ENCODE data around the gene ATXN1.

The ATXN1 gene

DNA sequence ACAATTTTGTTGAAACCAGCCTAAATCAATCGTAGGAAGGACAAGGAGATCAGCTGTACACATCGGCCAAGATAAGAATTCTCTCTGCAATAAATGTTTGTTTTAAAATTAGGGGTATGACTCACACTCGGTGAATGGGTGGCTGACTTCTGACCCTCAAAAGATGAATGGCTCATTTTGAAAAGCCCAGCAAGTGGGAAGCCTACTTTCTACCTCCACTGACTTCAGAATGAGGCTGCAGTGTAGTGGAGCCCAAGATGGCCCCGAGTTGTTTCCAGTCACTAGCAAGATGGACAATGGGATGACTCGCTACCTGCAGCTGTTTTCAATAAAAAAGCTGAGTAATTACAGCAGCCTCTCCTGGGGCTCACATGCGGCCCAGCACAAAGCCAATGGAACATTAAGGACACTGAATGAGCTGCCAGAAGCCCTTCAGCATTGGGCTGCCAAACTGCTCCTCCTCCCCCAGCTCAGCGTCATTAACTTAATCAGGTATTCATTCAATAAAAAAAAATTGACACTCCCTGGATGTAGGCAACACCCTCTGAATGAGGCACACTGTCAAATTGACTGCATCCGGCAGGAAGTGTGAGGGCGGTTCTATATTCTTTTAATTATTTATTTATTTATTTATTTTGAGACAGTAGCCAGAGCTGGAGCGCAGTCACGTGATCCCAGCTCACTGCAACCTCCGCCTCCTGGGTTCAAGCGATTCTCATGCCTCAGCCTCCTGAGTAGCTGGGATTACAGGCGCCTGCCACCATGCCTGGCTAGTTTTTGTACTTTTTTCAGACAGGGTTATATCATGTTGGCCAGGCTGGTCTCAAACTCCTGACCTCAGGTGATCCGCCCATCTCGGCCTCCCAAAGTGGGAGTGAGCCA, 415.6 kb downstream of the ATXN1 start:
- peak; percentile 46 for DNase-seq

GRCh38 chr6:16344756-16345155, 416.5 kb downstream of the ATXN1 start:
- DNase-seq: no peak

DNA sequence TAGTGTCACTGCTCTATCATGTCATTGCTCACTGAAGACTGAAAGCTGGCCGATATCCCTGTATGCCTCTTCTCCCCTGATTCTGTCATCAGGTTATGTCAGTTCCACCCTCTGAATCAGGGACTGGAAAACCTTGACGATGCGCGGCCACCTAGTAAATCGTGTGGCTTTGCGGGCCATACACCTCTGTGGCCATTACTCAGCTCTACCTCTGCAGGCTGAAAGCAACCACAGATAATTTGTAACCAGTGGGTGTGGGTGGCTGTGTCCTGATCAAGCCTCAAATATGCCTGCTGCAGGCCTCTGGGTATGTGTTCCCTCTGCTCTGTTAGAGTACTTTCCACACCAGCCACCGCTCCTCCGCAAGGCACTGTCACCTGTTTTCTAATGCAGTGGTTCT, 417.7 kb downstream of the ATXN1 start:
- DNase-seq: no peak

DNA sequence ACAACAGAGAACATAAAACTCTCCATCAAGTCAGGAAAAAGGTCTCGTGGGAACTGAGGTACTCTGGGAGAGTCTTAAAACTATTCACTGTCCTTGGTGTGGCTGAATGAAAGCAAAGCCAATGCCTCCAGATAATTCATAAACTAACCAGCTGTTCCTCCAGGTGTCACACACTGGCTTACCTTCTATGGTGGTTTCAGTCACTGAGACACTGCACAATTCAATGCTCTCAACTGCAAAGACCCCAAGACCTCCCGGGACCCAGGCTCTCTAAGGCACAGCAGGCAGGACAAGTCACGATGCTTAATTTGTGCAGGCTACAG, 422.0 kb downstream of the ATXN1 start:
- no peak for DNase-seq

DNA sequence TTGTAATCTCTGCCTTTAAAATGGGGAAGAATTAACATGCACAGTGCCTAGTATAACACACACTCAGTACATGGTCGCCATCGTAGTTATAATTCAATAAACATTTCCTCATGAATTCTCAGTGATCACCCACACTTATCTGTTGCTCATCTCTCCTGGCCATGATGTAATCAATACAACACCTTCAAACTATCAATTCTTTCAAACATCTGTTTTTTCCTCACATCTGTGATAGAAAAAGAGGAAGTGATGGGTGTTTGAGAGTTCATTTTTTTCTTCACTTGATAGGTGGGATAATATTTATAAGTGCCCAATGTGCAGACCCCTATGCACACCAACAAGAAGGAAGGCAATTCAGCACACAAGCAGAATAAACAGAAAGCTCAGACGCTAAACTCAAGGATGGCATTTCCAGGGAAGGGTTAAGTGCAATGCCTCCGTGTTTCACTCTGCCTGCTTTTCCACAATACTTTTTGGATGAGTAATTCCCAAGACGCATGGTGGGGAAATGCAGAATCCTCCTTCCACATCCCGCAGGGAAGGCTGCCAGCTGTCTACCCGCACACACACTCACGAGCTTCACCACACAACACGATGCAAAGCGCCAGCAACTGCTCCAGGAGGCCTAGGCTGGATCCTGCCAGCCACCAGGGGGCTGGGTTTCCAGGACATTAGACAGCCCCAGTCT, 422.5 kb downstream of the ATXN1 start:
- peak; percentile 86 for DNase-seq

GRCh38 chr6:16337295-16337975, 423.8 kb downstream of the ATXN1 start:
- peak; percentile 49 for DNase-seq

- no peak for DNase-seq
Measured at GRCh38 chr6:16336911-16337294, 424.4 kb downstream of the ATXN1 start.

DNA sequence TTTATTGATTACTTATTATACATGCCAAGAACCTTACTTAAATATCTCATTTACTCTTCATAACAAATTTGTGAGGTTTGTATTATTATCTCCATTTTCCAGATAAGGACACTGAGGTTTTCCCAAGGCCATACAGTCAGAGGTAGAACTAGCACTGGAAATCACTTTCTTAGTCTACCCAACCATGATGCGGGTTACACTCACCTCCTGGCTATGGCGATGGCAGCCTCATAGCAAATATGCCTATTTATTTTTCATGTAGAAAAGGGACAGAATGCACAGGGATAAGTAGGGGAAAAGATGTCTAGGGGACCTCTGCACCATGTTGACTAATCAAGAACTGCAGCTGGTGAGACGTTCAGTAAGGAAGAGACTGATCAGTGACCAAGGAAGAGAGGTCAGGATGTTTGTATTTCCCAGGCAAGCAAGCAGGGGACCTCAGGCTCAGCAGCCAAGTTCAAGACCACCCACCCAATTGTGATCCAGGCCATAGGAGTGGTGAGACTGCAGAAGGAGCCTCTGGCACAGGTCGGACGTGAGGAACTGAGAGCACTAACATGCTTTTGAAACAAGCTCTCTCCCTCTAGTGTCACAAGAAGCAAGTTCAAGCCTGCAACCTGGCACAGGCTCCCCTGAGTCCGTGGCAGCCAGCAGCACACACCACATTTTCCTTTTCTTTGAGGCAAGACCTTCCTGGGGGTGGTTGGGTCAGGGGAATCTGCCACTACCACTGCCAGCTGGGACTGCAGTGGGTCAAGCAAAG, 425.0 kb downstream of the ATXN1 start:
- no peak for DNase-seq

DNA sequence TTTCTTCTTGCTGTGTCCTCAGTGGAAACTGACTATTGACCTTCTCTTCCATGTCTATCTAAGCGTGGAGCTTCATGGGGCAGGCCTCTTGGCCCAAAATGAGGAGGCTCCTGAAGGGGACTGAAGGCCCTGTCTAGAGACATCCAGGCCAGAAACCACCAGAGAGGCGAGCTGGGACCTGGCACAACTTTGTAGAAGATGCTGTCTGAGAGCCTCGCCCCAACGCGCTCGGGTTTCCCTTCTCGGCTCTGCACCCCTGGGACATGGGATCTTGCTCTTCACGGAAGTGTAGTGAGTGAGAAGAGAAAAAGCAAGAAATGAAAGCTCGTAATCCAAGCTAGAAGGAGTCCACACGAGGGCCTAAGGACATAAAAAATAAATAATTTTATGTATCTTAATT, 426.1 kb downstream of the ATXN1 start:
- DNase-seq: no peak

- DNase-seq: peak; percentile 33
Measured at GRCh38 chr6:16334671-16335070, 426.6 kb downstream of the ATXN1 start.

GRCh38 chr6:16333580-16333979, 427.7 kb downstream of the ATXN1 start:
- DNase-seq: no peak

- DNase-seq: peak; percentile 24
Measured at GRCh38 chr6:16332175-16332542, 429.1 kb downstream of the ATXN1 start.

DNA sequence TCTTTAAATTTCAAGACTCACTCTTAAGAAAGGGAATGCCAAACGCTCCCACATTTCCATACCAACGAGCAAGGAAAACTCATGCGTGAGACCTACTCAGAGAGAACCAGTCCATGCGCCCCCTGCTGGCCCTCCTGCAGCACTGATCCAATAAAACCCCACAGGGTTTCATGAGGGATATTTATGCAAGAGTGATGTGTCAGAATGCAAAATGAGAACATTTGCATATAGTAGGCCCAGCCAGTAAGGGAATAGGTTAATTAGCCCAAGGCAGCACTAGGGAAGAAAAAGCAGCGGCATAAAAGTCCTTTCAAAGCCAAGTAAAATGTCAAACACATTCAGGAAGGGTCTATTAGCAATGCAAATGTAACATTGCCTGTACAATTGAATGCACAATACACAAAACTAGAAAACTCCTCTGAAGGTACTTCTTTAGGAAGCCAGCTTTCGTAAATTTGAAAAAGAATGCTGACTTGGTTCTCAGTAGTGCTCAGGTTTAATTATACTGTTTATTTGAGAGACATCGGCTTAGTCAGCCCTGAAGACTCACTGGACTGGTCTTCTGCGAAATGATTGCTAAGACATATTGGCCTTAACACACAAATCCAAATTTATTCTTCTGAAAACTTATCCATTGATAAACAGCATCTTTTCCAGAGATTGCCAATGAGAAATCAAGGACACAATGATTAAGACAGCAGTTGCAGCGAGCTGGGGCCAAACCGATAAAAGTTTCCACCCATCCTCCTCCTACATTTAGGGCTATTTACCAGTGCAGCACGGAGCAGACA, 429.7 kb downstream of the ATXN1 start:
- peak; percentile 3 for DNase-seq

GRCh38 chr6:16329233-16329632, 432.0 kb downstream of the ATXN1 start:
- DNase-seq: no peak

DNA sequence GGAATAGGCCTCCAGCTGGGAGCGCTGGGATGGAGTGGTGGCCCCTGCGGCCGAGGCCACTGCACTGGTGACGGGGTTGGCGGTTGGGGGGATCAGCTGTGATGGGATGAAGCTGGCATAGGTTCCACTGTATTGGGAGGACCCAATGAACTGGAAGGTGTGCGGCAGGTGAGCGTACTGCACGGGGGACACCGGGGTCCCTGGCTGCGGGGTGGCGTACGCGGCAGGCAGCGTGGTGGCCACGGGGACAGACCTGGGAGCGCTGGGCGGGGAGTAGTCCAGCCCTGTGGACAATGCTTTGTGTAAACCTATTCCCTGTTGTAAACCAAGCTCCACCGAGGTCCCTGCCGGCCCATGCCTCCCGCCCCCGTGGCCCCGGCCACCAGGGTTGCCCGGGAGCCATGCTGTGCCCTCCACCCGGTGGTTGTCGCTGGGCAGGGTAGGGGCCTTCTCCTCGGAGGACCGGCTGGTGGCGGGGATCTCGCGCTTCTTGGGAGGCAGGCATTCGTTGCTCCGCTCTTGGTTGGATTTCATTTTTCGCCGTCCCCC, 433.4 kb downstream of the ATXN1 start:
- DNase-seq: no peak

DNA sequence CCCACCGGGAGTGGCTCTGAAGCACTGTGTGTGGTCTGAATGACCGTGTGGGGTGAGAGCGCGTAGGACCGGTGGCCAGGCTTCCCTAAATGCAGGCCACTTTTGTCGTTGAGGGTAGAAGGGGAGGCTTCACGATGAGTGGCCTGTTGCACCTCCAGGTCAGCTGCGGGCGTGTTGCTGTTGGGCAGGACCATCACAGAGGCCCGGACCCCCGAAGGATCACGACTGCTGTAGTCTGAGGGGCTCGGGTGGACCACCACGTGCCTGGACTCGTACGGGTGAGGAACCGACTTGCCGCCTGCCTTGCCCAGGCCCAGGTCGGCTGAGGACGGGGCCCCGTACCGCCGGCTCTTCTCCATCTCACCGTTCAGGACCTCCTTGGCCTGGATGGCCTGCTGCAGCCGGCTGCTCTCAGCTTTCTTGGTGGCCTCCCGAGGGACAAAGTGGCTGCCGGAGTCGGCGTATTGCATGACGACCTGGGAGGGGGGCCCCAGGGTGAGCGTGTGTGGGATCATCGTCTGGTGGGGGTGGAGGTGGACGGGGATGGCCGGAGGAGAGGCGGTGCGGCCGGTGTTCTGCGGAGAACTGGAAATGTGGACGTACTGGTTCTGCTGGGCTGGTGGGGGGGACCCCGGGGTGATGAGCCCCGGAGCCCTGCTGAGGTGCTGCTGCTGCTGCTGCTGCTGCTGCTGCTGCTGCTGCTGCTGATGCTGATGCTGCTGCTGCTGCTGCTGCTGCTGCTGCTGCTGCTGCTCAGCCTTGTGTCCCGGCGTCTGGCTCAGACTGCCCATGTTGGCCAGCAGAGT, 434.1 kb downstream of the ATXN1 start:
- no peak for DNase-seq

DNA sequence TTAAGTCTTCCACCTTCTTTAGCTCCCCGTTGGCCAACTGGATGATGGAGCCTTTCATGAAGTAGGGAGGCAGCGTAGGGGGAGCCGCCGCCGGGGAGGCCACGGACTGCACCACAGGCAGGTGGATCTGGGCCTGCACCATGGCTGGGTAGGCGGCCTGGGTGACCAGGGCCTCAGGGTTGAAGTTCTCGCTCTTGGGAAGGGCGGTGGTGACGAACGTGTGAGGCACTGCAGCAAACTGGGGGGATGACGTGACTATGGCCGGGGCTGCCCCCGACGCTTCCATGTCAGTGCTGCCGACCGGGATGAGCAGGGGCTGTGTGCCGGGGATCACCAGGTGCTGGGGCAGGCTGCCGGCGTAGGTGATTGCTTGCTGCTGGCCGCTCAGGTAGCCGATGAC, 434.7 kb downstream of the ATXN1 start:
- no peak for DNase-seq

GRCh38 chr6:16324606-16325225, 436.5 kb downstream of the ATXN1 start:
- no peak for DNase-seq

- no peak for DNase-seq
Measured at GRCh38 chr6:16324184-16324583, 437.1 kb downstream of the ATXN1 start.

DNA sequence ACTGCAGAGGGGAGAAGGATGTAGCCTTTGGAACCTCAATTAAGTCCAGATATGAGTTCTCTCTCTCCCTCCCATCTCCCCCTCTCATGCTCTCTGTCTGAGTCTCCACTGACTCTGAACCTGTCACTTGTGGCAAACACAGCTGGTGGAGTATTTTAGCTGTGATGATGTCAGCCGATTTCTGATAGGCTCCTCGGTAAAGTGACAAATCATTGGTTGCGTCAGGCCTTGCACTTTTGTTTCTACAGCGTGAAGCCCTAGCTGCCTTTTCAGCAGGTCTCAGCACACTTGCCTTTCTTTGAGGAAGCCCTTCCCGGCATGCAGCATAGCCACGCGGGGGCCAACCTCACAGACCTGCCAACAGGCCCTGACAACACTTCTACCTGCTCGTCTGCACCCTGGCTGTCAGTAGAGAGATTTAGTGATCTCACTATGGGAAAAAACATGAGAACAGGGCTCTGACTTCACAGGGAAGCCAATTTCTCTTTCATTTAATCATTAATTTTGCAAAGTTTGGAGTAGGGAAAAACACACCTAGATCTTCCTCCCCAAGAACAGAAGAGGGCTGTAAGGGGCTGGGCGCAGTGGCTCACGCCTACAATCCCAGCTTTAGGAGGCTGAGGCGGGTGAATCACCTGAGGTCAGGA, 438.5 kb downstream of the ATXN1 start:
- DNase-seq: no peak

All from GOT3 (cell line).